GM23338 (cell line): ENCODE measurements around the gene VRK1. TPM values are rescaled to one million over a fixed set of nuclear protein-coding genes. Genes with fewer than 3 reads are reported as not detected.
A peak's percentile ranks its signal among the peaks of the same experiment; 100 is the strongest.

Source experiments
- ATAC-seq: fragments of 200-7000 bp; cut with Tn5 transposase; 3 replicates; pipeline ENCODE4 v1.9.1; 2020
- DNase-seq: peaks from one replicate; pipeline ENCODE4 v3.0.0-alpha.2; 2015; ENCODE audit warnings: low spot score
- H2AFZ ChIP-seq: fragments of 200-600 bp; sonication (generic); 2 replicates; pipeline ENCODE4 v1.8.0; 2016; ENCODE audit warnings: antibody characterized with exemption, mild to moderate bottlenecking, moderate library complexity
- H3F3A ChIP-seq: fragments of 200-600 bp; sonication (generic); replicated peaks from 2 replicates; pipeline ENCODE4 v1.8.0; 2017; ENCODE audit warnings: antibody characterized with exemption, mixed run types, low read depth
- H3K27ac ChIP-seq: fragments of 200-600 bp; sonication (generic); 2 replicates; pipeline ENCODE4 v1.6.1; 2016; ENCODE audit warnings: low read depth
- H3K27me3 ChIP-seq: fragments of 200-600 bp; sonication (generic); 2 replicates; pipeline ENCODE4 v1.8.0; 2016; ENCODE audit warnings: mild to moderate bottlenecking, mixed run types, moderate library complexity; ENCODE audit not compliant: insufficient read depth
- H3K36me3 ChIP-seq: fragments of 200-600 bp; sonication (generic); 2 replicates; pipeline ENCODE4 v1.8.0; 2016; ENCODE audit warnings: mild to moderate bottlenecking; ENCODE audit not compliant: insufficient read depth
- H3K4me1 ChIP-seq: fragments of 200-600 bp; sonication (generic); 2 replicates; pipeline ENCODE4 v1.8.0; 2016; ENCODE audit warnings: mild to moderate bottlenecking, moderate library complexity; ENCODE audit not compliant: insufficient read depth
- H3K4me2 ChIP-seq: fragments of 200-600 bp; sonication (generic); 2 replicates; pipeline ENCODE4 v1.7.1; 2017; ENCODE audit warnings: mixed run types
- H3K4me3 ChIP-seq: fragments of 200-600 bp; sonication (generic); 2 replicates; pipeline ENCODE4 v1.6.1; 2016; ENCODE audit warnings: mixed run types
- H3K79me2 ChIP-seq: fragments of 200-600 bp; sonication (generic); replicated peaks from 2 replicates; pipeline ENCODE4 v1.8.0; 2017; ENCODE audit warnings: mild to moderate bottlenecking; ENCODE audit not compliant: insufficient read depth
- H3K9me2 ChIP-seq: fragments of 200-600 bp; sonication (generic); 2 replicates; pipeline ENCODE4 v1.8.0; 2017; ENCODE audit not compliant: insufficient read depth
- H4K20me1 ChIP-seq: fragments of 200-600 bp; sonication (generic); replicated peaks from 2 replicates; pipeline ENCODE4 v1.8.0; 2017; ENCODE audit warnings: mild to moderate bottlenecking; ENCODE audit not compliant: insufficient read depth
- H3K27ac Mint-ChIP-seq: 2 replicates; pipeline ENCODE4 v1.8.0; 2020; ENCODE audit warnings: inconsistent platforms, mild to moderate bottlenecking, moderate library complexity, mixed read lengths
- H3K27me3 Mint-ChIP-seq: 3 replicates; pipeline ENCODE4 v1.8.0; 2022; ENCODE audit warnings: low read depth, mild to moderate bottlenecking, moderate library complexity, mixed read lengths, inconsistent platforms; ENCODE audit not compliant: insufficient read depth, poor library complexity
- H3K36me3 Mint-ChIP-seq: 3 replicates; pipeline ENCODE4 v1.8.0; 2021; ENCODE audit warnings: low read depth, mild to moderate bottlenecking, inconsistent platforms, moderate library complexity, mixed read lengths
- H3K4me1 Mint-ChIP-seq: 3 replicates; pipeline ENCODE4 v1.8.0; 2020; ENCODE audit warnings: mild to moderate bottlenecking, inconsistent platforms, mixed read lengths
- H3K4me3 Mint-ChIP-seq: 3 replicates; pipeline ENCODE4 v1.8.0; 2021; ENCODE audit warnings: moderate library complexity, mild to moderate bottlenecking, inconsistent platforms, mixed read lengths
- H3K9me3 Mint-ChIP-seq: 3 replicates; pipeline ENCODE4 v1.8.0; 2020; ENCODE audit warnings: moderate library complexity, mild to moderate bottlenecking, inconsistent platforms, mixed read lengths
- CREB1 ChIP-seq: fragments of 250-450 bp; sonication (Bioruptor Pico); IDR thresholded peaks from 2 replicates; pipeline ENCODE4 v1.5.0; 2020; ENCODE audit warnings: low read depth, mild to moderate bottlenecking, moderate library complexity
- EZH2 ChIP-seq: fragments of 200-600 bp; sonication (generic); IDR thresholded peaks from one replicate; pipeline ENCODE4 v1.8.0; 2017; ENCODE audit warnings: antibody characterized with exemption, mild to moderate bottlenecking, low read depth; ENCODE audit not compliant: unreplicated experiment
- EZH2phosphoT487 ChIP-seq: fragments of 200-600 bp; sonication (generic); IDR thresholded peaks from one replicate; pipeline ENCODE4 v1.8.1; 2018; ENCODE audit warnings: antibody characterized with exemption; ENCODE audit not compliant: unreplicated experiment
- JUNB ChIP-seq: IDR thresholded peaks from one replicate; pipeline ENCODE4 v1.6.1; 2016; ENCODE audit warnings: antibody characterized with exemption; ENCODE audit not compliant: unreplicated experiment
- NANOG ChIP-seq: IDR thresholded peaks from 2 replicates; pipeline ENCODE4 v1.6.1; 2016; ENCODE audit warnings: antibody characterized with exemption, borderline replicate concordance
- POLR2AphosphoS5 ChIP-seq: IDR thresholded peaks from 2 replicates; pipeline ENCODE4 v1.6.1; 2016; ENCODE audit warnings: antibody characterized with exemption, low read depth
- STAT1 ChIP-seq: IDR thresholded peaks from one replicate; pipeline ENCODE4 v1.6.1; 2016; ENCODE audit warnings: antibody characterized with exemption; ENCODE audit not compliant: unreplicated experiment
- ZNF114 ChIP-seq: fragments of 250-450 bp; sonication (Bioruptor Pico); IDR thresholded peaks from 2 replicates; pipeline ENCODE4 v1.5.0; 2020; ENCODE audit warnings: mild to moderate bottlenecking, moderate library complexity
- ZNF331 ChIP-seq: fragments of 250-450 bp; sonication (Bioruptor Pico); IDR thresholded peaks from 2 replicates; pipeline ENCODE4 v1.5.0; 2020; ENCODE audit warnings: low read depth, mild to moderate bottlenecking, moderate library complexity
- polyA plus RNA-seq: library from polyadenylated mRNA; unstranded; fragments of >200 nt; fragmentation: Nextera tagmentation; extraction: Ambion mirVana; gene quantifications from 2 replicates; pipeline ENCODE4 v1.2.1, GENCODE V29; 2016
- total RNA-seq: library from RNA; depleted of rRNA; stranded (reverse); fragments of >200 nt; shearing (Covaris generic); gene quantifications from 2 replicates; pipeline ENCODE4 v1.2.3, GENCODE V29; 2014
- TF ChIP-seq, protein P1 (sequence below): IDR thresholded peaks from one replicate; pipeline ENCODE4 v1.6.1; 2018; ENCODE audit warnings: antibody characterized with exemption; ENCODE audit not compliant: unreplicated experiment
- TF ChIP-seq, protein P2 (sequence below): fragments of 250-450 bp; sonication (Bioruptor Pico); IDR thresholded peaks from 2 replicates; pipeline ENCODE4 v1.5.0; 2020; ENCODE audit warnings: mild to moderate bottlenecking, moderate library complexity
- TF ChIP-seq, protein P3 (sequence below), 2 experiments: fragments of 200-600 bp in 1 of 2; sonication (generic) in 1 of 2; conservative IDR thresholded peaks; 2 replicates each; pipeline versions ENCODE4 v1.5.1 to v1.6.1; 2016 to 2017; ENCODE audit warnings: antibody characterized with exemption in 2 of 2, low read depth in 2 of 2, mild to moderate bottlenecking in 2 of 2, moderate library complexity in 1 of 2
- TF ChIP-seq, protein P4 (sequence below): IDR thresholded peaks from 2 replicates; pipeline ENCODE4 v1.6.1; 2016; ENCODE audit warnings: antibody characterized with exemption

The VRK1 gene
- total and polyA plus RNA-seq, 2 experiments from 2014 or later = 83.8 to 119 TPM

DNA sequence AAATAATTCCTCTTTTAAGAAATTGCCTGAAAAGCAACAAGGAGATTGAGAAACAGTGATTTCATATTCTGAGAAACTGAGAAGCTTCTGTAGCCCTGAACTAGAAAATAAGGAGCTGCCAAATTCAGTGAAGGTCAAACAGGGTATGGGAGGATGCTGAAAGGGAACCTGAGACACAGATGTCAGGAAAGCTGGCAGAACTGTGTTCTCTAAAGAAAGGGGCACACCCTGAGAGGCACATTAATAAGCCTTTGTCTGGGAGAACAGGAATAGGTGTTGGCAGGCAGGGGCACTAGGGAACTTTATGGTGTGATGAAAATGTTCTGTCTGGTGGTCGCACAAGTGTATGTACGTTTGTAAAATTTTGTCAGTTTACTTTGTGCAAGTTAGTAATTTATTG is 29.6 kb downstream of the VRK1 start:
- peaks cover 28% of the 10 kb centered on the region for H3K4me1 Mint-ChIP-seq
- Histone ChIP-seq H3K4me2 (no peak overlapping the region), H3K36me3 (no peaks in the 10 kb centered on the region), H3F3A (no peaks in the 10 kb centered on the region), H3K79me2 (peaks cover 100% of the 10 kb centered on the region), H3K4me3 (no peak overlapping the region), H3K27ac (no peak overlapping the region), H3K27me3 (no peaks in the 10 kb centered on the region), H3K9me2 (no peaks in the 10 kb centered on the region), H3K4me1 (no peaks in the 10 kb centered on the region; the same call in 1 of the 2 replicates), H2AFZ (no peak overlapping the region), H4K20me1 (peaks cover 36% of the 10 kb centered on the region)
- no peak for DNase-seq
- no peak for ATAC-seq
- H3K36me3 Mint-ChIP-seq = no peaks in the 10 kb centered on the region; the same call in 2 of the 3 replicates
- H3K27me3 Mint-ChIP-seq = no peaks in the 10 kb centered on the region
- 0 out of 2 replicates have a peak overlapping the region, but pooled peaks have one; percentile 9 for H3K27ac Mint-ChIP-seq
- TF ChIP-seq, protein P1, sequence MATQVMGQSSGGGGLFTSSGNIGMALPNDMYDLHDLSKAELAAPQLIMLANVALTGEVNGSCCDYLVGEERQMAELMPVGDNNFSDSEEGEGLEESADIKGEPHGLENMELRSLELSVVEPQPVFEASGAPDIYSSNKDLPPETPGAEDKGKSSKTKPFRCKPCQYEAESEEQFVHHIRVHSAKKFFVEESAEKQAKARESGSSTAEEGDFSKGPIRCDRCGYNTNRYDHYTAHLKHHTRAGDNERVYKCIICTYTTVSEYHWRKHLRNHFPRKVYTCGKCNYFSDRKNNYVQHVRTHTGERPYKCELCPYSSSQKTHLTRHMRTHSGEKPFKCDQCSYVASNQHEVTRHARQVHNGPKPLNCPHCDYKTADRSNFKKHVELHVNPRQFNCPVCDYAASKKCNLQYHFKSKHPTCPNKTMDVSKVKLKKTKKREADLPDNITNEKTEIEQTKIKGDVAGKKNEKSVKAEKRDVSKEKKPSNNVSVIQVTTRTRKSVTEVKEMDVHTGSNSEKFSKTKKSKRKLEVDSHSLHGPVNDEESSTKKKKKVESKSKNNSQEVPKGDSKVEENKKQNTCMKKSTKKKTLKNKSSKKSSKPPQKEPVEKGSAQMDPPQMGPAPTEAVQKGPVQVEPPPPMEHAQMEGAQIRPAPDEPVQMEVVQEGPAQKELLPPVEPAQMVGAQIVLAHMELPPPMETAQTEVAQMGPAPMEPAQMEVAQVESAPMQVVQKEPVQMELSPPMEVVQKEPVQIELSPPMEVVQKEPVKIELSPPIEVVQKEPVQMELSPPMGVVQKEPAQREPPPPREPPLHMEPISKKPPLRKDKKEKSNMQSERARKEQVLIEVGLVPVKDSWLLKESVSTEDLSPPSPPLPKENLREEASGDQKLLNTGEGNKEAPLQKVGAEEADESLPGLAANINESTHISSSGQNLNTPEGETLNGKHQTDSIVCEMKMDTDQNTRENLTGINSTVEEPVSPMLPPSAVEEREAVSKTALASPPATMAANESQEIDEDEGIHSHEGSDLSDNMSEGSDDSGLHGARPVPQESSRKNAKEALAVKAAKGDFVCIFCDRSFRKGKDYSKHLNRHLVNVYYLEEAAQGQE = no peak
- TF ChIP-seq CREB1 (no peak), ZNF114 (CRISPR knock-in tag) (no peak), NANOG (no peak), ZNF331 (CRISPR knock-in tag) (no peak), STAT1 (no peak), JUNB (no peak), POLR2AphosphoS5 (no peak), EZH2 (no peak), EZH2phosphoT487 (no peak)
- TF ChIP-seq, protein P2, sequence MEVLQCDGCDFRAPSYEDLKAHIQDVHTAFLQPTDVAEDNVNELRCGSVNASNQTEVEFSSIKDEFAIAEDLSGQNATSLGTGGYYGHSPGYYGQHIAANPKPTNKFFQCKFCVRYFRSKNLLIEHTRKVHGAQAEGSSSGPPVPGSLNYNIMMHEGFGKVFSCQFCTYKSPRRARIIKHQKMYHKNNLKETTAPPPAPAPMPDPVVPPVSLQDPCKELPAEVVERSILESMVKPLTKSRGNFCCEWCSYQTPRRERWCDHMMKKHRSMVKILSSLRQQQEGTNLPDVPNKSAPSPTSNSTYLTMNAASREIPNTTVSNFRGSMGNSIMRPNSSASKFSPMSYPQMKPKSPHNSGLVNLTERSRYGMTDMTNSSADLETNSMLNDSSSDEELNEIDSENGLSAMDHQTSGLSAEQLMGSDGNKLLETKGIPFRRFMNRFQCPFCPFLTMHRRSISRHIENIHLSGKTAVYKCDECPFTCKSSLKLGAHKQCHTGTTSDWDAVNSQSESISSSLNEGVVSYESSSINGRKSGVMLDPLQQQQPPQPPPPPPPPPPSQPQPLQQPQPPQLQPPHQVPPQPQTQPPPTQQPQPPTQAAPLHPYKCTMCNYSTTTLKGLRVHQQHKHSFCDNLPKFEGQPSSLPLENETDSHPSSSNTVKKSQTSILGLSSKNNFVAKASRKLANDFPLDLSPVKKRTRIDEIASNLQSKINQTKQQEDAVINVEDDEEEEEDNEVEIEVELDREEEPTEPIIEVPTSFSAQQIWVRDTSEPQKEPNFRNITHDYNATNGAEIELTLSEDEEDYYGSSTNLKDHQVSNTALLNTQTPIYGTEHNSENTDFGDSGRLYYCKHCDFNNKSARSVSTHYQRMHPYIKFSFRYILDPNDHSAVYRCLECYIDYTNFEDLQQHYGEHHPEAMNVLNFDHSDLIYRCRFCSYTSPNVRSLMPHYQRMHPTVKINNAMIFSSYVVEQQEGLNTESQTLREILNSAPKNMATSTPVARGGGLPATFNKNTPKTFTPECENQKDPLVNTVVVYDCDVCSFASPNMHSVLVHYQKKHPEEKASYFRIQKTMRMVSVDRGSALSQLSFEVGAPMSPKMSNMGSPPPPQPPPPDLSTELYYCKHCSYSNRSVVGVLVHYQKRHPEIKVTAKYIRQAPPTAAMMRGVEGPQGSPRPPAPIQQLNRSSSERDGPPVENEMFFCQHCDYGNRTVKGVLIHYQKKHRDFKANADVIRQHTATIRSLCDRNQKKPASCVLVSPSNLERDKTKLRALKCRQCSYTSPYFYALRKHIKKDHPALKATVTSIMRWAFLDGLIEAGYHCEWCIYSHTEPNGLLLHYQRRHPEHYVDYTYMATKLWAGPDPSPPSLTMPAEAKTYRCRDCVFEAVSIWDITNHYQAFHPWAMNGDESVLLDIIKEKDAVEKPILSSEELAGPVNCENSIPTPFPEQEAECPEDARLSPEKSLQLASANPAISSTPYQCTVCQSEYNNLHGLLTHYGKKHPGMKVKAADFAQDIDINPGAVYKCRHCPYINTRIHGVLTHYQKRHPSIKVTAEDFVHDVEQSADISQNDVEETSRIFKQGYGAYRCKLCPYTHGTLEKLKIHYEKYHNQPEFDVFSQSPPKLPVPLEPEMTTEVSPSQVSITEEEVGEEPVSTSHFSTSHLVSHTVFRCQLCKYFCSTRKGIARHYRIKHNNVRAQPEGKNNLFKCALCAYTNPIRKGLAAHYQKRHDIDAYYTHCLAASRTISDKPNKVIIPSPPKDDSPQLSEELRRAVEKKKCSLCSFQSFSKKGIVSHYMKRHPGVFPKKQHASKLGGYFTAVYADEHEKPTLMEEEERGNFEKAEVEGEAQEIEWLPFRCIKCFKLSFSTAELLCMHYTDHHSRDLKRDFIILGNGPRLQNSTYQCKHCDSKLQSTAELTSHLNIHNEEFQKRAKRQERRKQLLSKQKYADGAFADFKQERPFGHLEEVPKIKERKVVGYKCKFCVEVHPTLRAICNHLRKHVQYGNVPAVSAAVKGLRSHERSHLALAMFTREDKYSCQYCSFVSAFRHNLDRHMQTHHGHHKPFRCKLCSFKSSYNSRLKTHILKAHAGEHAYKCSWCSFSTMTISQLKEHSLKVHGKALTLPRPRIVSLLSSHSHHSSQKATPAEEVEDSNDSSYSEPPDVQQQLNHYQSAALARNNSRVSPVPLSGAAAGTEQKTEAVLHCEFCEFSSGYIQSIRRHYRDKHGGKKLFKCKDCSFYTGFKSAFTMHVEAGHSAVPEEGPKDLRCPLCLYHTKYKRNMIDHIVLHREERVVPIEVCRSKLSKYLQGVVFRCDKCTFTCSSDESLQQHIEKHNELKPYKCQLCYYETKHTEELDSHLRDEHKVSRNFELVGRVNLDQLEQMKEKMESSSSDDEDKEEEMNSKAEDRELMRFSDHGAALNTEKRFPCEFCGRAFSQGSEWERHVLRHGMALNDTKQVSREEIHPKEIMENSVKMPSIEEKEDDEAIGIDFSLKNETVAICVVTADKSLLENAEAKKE (CRISPR knock-in tag) = no peak
- TF ChIP-seq, protein P3, sequence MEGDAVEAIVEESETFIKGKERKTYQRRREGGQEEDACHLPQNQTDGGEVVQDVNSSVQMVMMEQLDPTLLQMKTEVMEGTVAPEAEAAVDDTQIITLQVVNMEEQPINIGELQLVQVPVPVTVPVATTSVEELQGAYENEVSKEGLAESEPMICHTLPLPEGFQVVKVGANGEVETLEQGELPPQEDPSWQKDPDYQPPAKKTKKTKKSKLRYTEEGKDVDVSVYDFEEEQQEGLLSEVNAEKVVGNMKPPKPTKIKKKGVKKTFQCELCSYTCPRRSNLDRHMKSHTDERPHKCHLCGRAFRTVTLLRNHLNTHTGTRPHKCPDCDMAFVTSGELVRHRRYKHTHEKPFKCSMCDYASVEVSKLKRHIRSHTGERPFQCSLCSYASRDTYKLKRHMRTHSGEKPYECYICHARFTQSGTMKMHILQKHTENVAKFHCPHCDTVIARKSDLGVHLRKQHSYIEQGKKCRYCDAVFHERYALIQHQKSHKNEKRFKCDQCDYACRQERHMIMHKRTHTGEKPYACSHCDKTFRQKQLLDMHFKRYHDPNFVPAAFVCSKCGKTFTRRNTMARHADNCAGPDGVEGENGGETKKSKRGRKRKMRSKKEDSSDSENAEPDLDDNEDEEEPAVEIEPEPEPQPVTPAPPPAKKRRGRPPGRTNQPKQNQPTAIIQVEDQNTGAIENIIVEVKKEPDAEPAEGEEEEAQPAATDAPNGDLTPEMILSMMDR (conservative IDR thresholded peaks at IDR 0.05; ENCODE audit: low read depth in 2 of 2) = no peak
- TF ChIP-seq, protein P4, sequence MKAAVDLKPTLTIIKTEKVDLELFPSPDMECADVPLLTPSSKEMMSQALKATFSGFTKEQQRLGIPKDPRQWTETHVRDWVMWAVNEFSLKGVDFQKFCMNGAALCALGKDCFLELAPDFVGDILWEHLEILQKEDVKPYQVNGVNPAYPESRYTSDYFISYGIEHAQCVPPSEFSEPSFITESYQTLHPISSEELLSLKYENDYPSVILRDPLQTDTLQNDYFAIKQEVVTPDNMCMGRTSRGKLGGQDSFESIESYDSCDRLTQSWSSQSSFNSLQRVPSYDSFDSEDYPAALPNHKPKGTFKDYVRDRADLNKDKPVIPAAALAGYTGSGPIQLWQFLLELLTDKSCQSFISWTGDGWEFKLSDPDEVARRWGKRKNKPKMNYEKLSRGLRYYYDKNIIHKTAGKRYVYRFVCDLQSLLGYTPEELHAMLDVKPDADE = no peak
- H3K9me3 Mint-ChIP-seq = no peaks in the 10 kb centered on the region
- H3K4me3 Mint-ChIP-seq = no peak overlapping the region
